K562 (cell line): Measurements from ENCODE around the gene PDCD5. TPM values are rescaled to one million over a fixed set of nuclear protein-coding genes. Genes with fewer than 3 reads are reported as not detected.

Experiments used
- ATAC-seq: fragments of 200-7000 bp; cut with Tn5 transposase; 3 replicates; pipeline ENCODE4 v1.9.1; 2020; ENCODE audit warnings: moderate library complexity
- BruUV-seq: library from RNA; stranded (reverse); fragments of 400-500 nt; replicated peaks from 2 replicates; lab custom pipeline; 2021; lab: Mats Ljungman, UMichigan
- CTCF ChIA-PET: fragments of 300-600 bp; formaldehyde crosslinking; extraction: SDS; loops from one replicate; lab custom pipeline; 2021; ENCODE audit warnings: low intra/inter-chr PET ratio; lab: Yijun Ruan, JAX
- POLR2A ChIA-PET: fragments of 300-600, 350-650 bp; sonication (Branson Sonifier 250); formaldehyde crosslinking; extraction: SDS; loops from one replicate; lab custom pipeline; 2021; ENCODE audit warnings: antibody characterized with exemption, inconsistent platforms; lab: Yijun Ruan, JAX
- DNase-seq, 4 experiments: peaks; one replicate each; pipeline versions ENCODE4 v3.0.0 to v3.0.0-alpha.2; 2011 to 2018; ENCODE audit warnings: low spot score in 3 of 4, mixed read lengths in 3 of 4; ENCODE audit errors: extremely low read depth in 1 of 4
- FAIRE-seq: peaks from 2 replicates; lab custom pipeline; 2011; peaks lifted over from hg19 to GRCh38; lab: Jason Lieb, UNC
- H2AFZ ChIP-seq: 2 replicates; pipeline ENCODE4 v1.6.0; 2011; ENCODE audit warnings: low read depth, low read length, control low read depth, inconsistent platforms
- H3K27ac ChIP-seq: fragments of 200-600 bp; 3 replicates; pipeline ENCODE4 v1.8.0; 2011; ENCODE audit warnings: low read depth, mild to moderate bottlenecking, control low read depth, inconsistent platforms, low read length, moderate library complexity, mixed read lengths; ENCODE audit errors: extremely low read depth
- H3K27me3 ChIP-seq, 2 experiments: fragments of 300-600 bp in 1 of 2; 2 replicates in 1 of 2; 3 replicates in 1 of 2; pipeline versions ENCODE4 v1.6.0 to v1.8.0; 2011; ENCODE audit warnings: inconsistent platforms in 2 of 2, low read length in 2 of 2, mild to moderate bottlenecking in 1 of 2, mixed read lengths in 1 of 2, moderate library complexity in 1 of 2; ENCODE audit not compliant: control insufficient read depth in 2 of 2, insufficient read depth in 2 of 2
- H3K36me3 ChIP-seq: fragments of 300-600 bp; 3 replicates; pipeline ENCODE4 v1.8.0; 2011; ENCODE audit warnings: mild to moderate bottlenecking, low read length, inconsistent platforms; ENCODE audit not compliant: control insufficient read depth, insufficient read depth
- H3K4me1 ChIP-seq, 2 experiments: fragments of 200-600 bp in 1 of 2; replicated peaks in 1 of 2; 2 replicates in 1 of 2; 3 replicates in 1 of 2; pipeline versions ENCODE4 v1.5.1 to v1.8.0; 2011; ENCODE audit warnings: inconsistent platforms in 2 of 2, low read length in 2 of 2, mild to moderate bottlenecking in 1 of 2, mixed read lengths in 1 of 2, moderate library complexity in 1 of 2; ENCODE audit not compliant: control insufficient read depth in 2 of 2, insufficient read depth in 2 of 2
- H3K4me2 ChIP-seq: 2 replicates; pipeline ENCODE4 v1.6.1; 2011; ENCODE audit warnings: low read length, control low read depth, inconsistent platforms, mixed read lengths; ENCODE audit not compliant: insufficient read depth
- H3K4me3 ChIP-seq: fragments of 200-600 bp; sonication (generic), shearing (Covaris generic); 2 replicates; pipeline ENCODE4 v1.5.1; 2016; ENCODE audit warnings: control low read depth, inconsistent platforms
- H3K79me2 ChIP-seq: fragments of 200-600 bp; 3 replicates; pipeline ENCODE4 v1.8.0; 2011; ENCODE audit warnings: low read length, inconsistent platforms; ENCODE audit not compliant: control insufficient read depth, insufficient read depth
- H3K9ac ChIP-seq, 2 experiments: 2 replicates each; pipeline versions ENCODE4 v1.6.0 to v1.6.1; 2011; ENCODE audit warnings: low read depth in 2 of 2, low read length in 2 of 2, control low read depth in 1 of 2, inconsistent platforms in 1 of 2, mild to moderate bottlenecking in 1 of 2, mixed read lengths in 1 of 2; ENCODE audit not compliant: insufficient read depth in 1 of 2
- H3K9me1 ChIP-seq: one replicate; pipeline ENCODE4 v1.6.0; 2011; ENCODE audit warnings: inconsistent platforms, mild to moderate bottlenecking, low read length, moderate library complexity; ENCODE audit not compliant: control insufficient read depth, insufficient read depth
- H3K9me3 ChIP-seq: replicated peaks from 2 replicates; pipeline ENCODE4 v1.5.1; 2011; ENCODE audit warnings: low read depth, low read length, inconsistent platforms; ENCODE audit not compliant: control insufficient read depth, insufficient read depth
- H4K20me1 ChIP-seq: replicated peaks from 2 replicates; pipeline ENCODE4 v1.6.1; 2011; ENCODE audit warnings: low read length, inconsistent platforms, mixed read lengths; ENCODE audit not compliant: control insufficient read depth, insufficient read depth
- BACH1 ChIP-seq: fragments of 200-800 bp; sonication (Bioruptor generic); IDR thresholded peaks from 2 replicates; pipeline ENCODE4 v1.6.1; 2016; ENCODE audit warnings: missing genetic modification characterization, missing compliant biosample characterization
- C11orf30 ChIP-seq: fragments of 450-650 bp; IDR thresholded peaks from 2 replicates; pipeline ENCODE4 v1.6.1; 2016; ENCODE audit warnings: low read depth, mild to moderate bottlenecking
- ETV1 ChIP-seq: fragments of 450-650 bp; conservative IDR thresholded peaks from 2 replicates; pipeline ENCODE4 v1.6.1; 2016; ENCODE audit warnings: missing genetic modification characterization, control low read depth, low read depth, missing compliant biosample characterization
- KDM1A ChIP-seq, 2 experiments: fragments of 450-650 bp; IDR thresholded peaks; 2 replicates each; pipeline ENCODE4 v1.6.1; 2016; ENCODE audit warnings: mild to moderate bottlenecking in 2 of 2
- MAFF ChIP-seq: IDR thresholded peaks from 2 replicates; pipeline ENCODE4 v1.6.1; 2012; ENCODE audit warnings: low read length, improper control_type of control experiment
- MAFG ChIP-seq: fragments of 450-650 bp; conservative IDR thresholded peaks from 2 replicates; pipeline ENCODE4 v1.6.1; 2016; ENCODE audit warnings: missing genetic modification characterization, missing compliant biosample characterization
- MAFK ChIP-seq: IDR thresholded peaks from 2 replicates; pipeline ENCODE4 v1.6.1; 2011; ENCODE audit warnings: low read length, improper control_type of control experiment
- NFE2 ChIP-seq: IDR thresholded peaks from 2 replicates; pipeline ENCODE4 v1.6.1; 2014; ENCODE audit warnings: antibody characterized with exemption, low read depth
- NFE2L1 ChIP-seq: fragments of 450-650 bp; IDR thresholded peaks from 2 replicates; pipeline ENCODE4 v1.6.1; 2016; ENCODE audit warnings: missing genetic modification characterization, low read depth, mild to moderate bottlenecking, missing compliant biosample characterization, moderate library complexity, borderline replicate concordance
- SPI1 ChIP-seq: IDR thresholded peaks from 2 replicates; pipeline ENCODE4 v1.6.1; 2011; ENCODE audit warnings: low read depth, low read length, control low read depth, borderline replicate concordance
- ZNF175 ChIP-seq: fragments of 200-800 bp; sonication (Bioruptor generic); IDR thresholded peaks from 2 replicates; pipeline ENCODE4 v1.6.1; 2016; ENCODE audit warnings: low read depth, mild to moderate bottlenecking, missing genetic modification characterization, missing compliant biosample characterization
- ZNF316 ChIP-seq: fragments of 450-650 bp; IDR thresholded peaks from 2 replicates; pipeline ENCODE4 v1.6.1; 2016
- WGBS: fragments of 100-300 bp; shearing (Covaris generic); methylation state at CpG from one replicate; pipeline ENCODE4 v1.1.6; 2016; ENCODE audit warnings: low coverage, mixed read lengths; ENCODE audit not compliant: insufficient coverage; ENCODE audit errors: missing lambda C conversion rate; 5-methylcytosine and 5-hydroxymethylcytosine counted together
- in situ Hi-C: fragments of 300-500 bp; cut with MboI; formaldehyde crosslinking; loops from 4 replicates; pipeline ENCODE4 v1.15.0; 2018; ENCODE audit warnings: inconsistent platforms, mixed read lengths
- intact Hi-C: fragments of 100-400 bp; cut with micrococcal nuclease; formaldehyde crosslinking; loops from 2 replicates; pipeline ENCODE4 v1.14.2; 2022
- polyA plus RNA-seq, 8 experiments: library from polyadenylated mRNA; depleted of rRNA in 4 of 8; stranded (reverse) in 5 of 8; unstranded in 3 of 8; fragments of >200 nt; fragmentation: Nextera tagmentation in 2 of 8; fragmentation: Illumina TruSeq in 1 of 8; extraction: Ambion mirVana in 2 of 8; extraction: Trizol in 1 of 8; gene quantifications; 2 replicates each; pipeline versions ENCODE4 v1.2.1 to v1.2.3, GENCODE V29; 2011 to 2014; ENCODE audit warnings: inconsistent platforms in 1 of 8, missing spikeins in 1 of 8
- total RNA-seq, 7 experiments: library from RNA; depleted of rRNA in 6 of 7; stranded (reverse); fragments of >200 nt in 6 of 7; fragmentation: Illumina TruSeq in 2 of 7; extraction: Trizol in 2 of 7; gene quantifications; 2 replicates each; pipeline versions ENCODE4 v1.2.1 to v1.2.3, GENCODE V29; 2011 to 2021; ENCODE audit warnings: low replicate concordance in 1 of 7
- TF ChIP-seq, protein P1 (sequence below): sonication (generic); formaldehyde crosslinking; IDR thresholded peaks from 2 replicates; pipeline ENCODE4 v1.5.0; 2020; ENCODE audit warnings: missing genetic modification reagents
- TF ChIP-seq, protein P2 (sequence below): fragments of 250-450 bp; sonication (Bioruptor Pico); IDR thresholded peaks from 2 replicates; pipeline ENCODE4 v1.8.0; 2022; ENCODE audit warnings: inconsistent platforms
- TF ChIP-seq, protein P3 (sequence below): sonication (generic); formaldehyde crosslinking; IDR thresholded peaks from 2 replicates; pipeline ENCODE4 v1.8.1; 2022; ENCODE audit warnings: missing genetic modification reagents
- TF ChIP-seq, protein P4 (sequence below), 2 experiments: IDR thresholded peaks in 1 of 2; conservative IDR thresholded peaks in 1 of 2; 2 replicates each; pipeline ENCODE4 v1.6.1; 2016; ENCODE audit warnings: low read depth in 2 of 2, mild to moderate bottlenecking in 1 of 2, missing compliant biosample characterization in 1 of 2, missing genetic modification characterization in 1 of 2, moderate library complexity in 1 of 2

PDCD5 gene
- total and polyA plus RNA-seq, 9 of the 15 experiments (the other 6 are each of a cell fraction or from before 2014, with no cell fraction given) = 122 to 322 (median 269) TPM

DNA sequence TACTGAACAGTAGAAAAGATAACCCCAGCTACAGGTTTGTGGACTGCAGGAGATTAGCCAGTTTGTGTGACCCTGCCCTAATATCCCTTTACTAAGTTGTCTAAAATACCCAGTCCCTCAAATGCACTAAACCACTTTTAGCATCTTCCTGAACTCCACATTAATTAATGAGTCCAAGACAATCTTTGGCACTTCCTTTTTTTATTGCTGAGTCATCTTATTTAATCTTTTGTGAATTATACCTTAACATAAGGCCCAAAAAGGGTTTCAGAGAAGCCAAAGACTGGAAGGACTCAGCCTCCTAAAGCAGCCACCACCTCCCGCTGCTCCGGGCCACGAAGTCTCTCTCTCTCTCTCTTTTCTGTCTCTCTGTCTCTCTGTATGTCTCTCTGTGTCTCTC, 48.8 kb upstream of the PDCD5 start:
- intact Hi-C loops = no loop called here
- Histone ChIP-seq H3K27me3 (peaks cover 5 to 10% of the 10 kb centered on the region in 2 experiments; a peak in 3 of 5 replicates), H3K9me3 (no peaks in the 10 kb centered on the region; the same call in 1 of the 2 replicates), H3K79me2 (no peaks in the 10 kb centered on the region), H3K36me3 (no peaks in the 10 kb centered on the region), H4K20me1 (no peaks in the 10 kb centered on the region), H3K27ac (no peak overlapping the region), H2AFZ (no peak overlapping the region; the same call in 1 of the 2 replicates), H3K4me1 (no peaks in the 10 kb centered on the region), H3K9me1 (no peaks in the 10 kb centered on the region), H3K4me2 (no peak overlapping the region), H3K4me3 (no peak overlapping the region), H3K9ac (no peak overlapping the region)
- ChIA-PET CTCF (interaction anchor here (0.5 to 0.7 kb wide), 2 partner anchors 26 to 1174 kb away, joined by 3 read pairs; no protein-coding TSS in a partner anchor), POLR2A (no interaction called here)
- BruUV-seq = no TSS peak
- FAIRE-seq (no peak), DNase-seq (no peak), ATAC-seq (no peak)
- TF ChIP-seq SPI1 (peak; percentile 90), NFE2L1 (tag) (peak; percentile 64; the same call in 1 of the 2 replicates), KDM1A (IDR thresholded peaks at IDR 0.05) (no peak), C11orf30 (peak; percentile 94), MAFG (peak; percentile 97), ZNF316 (peak; percentile 97), ETV1 (tag) (no peak), MAFK (peak; percentile 99), MAFF (peak; percentile 99), NFE2 (peak; percentile 77), BACH1 (tag) (peak; percentile 46; the same call in 1 of the 2 replicates), ZNF175 (CRISPR knock-in tag) (no peak)
- TF ChIP-seq, protein P1, sequence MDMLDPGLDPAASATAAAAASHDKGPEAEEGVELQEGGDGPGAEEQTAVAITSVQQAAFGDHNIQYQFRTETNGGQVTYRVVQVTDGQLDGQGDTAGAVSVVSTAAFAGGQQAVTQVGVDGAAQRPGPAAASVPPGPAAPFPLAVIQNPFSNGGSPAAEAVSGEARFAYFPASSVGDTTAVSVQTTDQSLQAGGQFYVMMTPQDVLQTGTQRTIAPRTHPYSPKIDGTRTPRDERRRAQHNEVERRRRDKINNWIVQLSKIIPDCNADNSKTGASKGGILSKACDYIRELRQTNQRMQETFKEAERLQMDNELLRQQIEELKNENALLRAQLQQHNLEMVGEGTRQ (CRISPR knock-in tag) = no peak
- TF ChIP-seq, protein P2, sequence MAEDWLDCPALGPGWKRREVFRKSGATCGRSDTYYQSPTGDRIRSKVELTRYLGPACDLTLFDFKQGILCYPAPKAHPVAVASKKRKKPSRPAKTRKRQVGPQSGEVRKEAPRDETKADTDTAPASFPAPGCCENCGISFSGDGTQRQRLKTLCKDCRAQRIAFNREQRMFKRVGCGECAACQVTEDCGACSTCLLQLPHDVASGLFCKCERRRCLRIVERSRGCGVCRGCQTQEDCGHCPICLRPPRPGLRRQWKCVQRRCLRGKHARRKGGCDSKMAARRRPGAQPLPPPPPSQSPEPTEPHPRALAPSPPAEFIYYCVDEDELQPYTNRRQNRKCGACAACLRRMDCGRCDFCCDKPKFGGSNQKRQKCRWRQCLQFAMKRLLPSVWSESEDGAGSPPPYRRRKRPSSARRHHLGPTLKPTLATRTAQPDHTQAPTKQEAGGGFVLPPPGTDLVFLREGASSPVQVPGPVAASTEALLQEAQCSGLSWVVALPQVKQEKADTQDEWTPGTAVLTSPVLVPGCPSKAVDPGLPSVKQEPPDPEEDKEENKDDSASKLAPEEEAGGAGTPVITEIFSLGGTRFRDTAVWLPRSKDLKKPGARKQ = no peak
- TF ChIP-seq, protein P3, sequence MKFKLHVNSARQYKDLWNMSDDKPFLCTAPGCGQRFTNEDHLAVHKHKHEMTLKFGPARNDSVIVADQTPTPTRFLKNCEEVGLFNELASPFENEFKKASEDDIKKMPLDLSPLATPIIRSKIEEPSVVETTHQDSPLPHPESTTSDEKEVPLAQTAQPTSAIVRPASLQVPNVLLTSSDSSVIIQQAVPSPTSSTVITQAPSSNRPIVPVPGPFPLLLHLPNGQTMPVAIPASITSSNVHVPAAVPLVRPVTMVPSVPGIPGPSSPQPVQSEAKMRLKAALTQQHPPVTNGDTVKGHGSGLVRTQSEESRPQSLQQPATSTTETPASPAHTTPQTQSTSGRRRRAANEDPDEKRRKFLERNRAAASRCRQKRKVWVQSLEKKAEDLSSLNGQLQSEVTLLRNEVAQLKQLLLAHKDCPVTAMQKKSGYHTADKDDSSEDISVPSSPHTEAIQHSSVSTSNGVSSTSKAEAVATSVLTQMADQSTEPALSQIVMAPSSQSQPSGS = no peak
- TF ChIP-seq, protein P4, sequence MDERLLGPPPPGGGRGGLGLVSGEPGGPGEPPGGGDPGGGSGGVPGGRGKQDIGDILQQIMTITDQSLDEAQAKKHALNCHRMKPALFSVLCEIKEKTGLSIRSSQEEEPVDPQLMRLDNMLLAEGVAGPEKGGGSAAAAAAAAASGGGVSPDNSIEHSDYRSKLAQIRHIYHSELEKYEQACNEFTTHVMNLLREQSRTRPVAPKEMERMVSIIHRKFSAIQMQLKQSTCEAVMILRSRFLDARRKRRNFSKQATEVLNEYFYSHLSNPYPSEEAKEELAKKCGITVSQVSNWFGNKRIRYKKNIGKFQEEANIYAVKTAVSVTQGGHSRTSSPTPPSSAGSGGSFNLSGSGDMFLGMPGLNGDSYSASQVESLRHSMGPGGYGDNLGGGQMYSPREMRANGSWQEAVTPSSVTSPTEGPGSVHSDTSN (CRISPR knock-in tag; IDR thresholded peaks at IDR 0.05; ENCODE audit: low read depth) = no peak
- TF ChIP-seq, protein P4 (tag; conservative IDR thresholded peaks at IDR 0.05; ENCODE audit: low read depth) = 0 out of 2 replicates have a peak, but pooled peaks have one; percentile 9
- 0% methylated on average over 3 of the region's 3 CpGs for WGBS
- in situ Hi-C loops = no loop called here
